ENCODE results near the gene RNASEH1. TPM values are rescaled to one million over a fixed set of nuclear protein-coding genes. Genes with fewer than 3 reads are reported as not detected.

RNASEH1 gene
- 36.1 and 45.0 TPM in 2 replicates for total RNA-seq

GRCh38 chr2:3558205-3559014 lies at the start of gene RNASEH1:
Gene RNASEH1 (minus strand): TSS chr2:3558333. CDS start chr2:3558260, 73 bp downstream.

GRCh38 chr2:3594493-3595281 lies 36.6 kb upstream of the RNASEH1 start, which contains the start of gene COLEC11:
Gene COLEC11 (plus strand): TSS chr2:3595112. CDS start chr2:3604341, 9,229 bp downstream.

GRCh38 chr2:3519255-3520205 lies 38.6 kb downstream of the RNASEH1 start, which contains the start of gene ADI1:
Gene ADI1 (minus strand): TSS chr2:3519531. CDS start chr2:3519487, 44 bp downstream.

Other genes starting within 250 kb of the RNASEH1 start
- 26.8 and 35.9 TPM in 2 replicates for gene EIPR1, start 180.5 kb downstream of the RNASEH1 start, total RNA-seq
- 64.2 and 72.4 TPM in 2 replicates for gene TRAPPC12, start 178.6 kb downstream of the RNASEH1 start, total RNA-seq
- gene ADI1, start 38.8 kb downstream of the RNASEH1 start, total RNA-seq = 68.0 and 68.4 TPM in 2 replicates
- 1,169 and 1,182 TPM in 2 replicates for gene RPS7, start 16.9 kb upstream of the RNASEH1 start, total RNA-seq
- 0.31 and 0.92 TPM in 2 replicates for gene COLEC11, start 36.8 kb upstream of the RNASEH1 start, total RNA-seq
- gene ALLC, start 99.9 kb upstream of the RNASEH1 start, total RNA-seq = not detected in 2 replicates
- not detected in 2 replicates for gene DCDC2C, start 145.2 kb upstream of the RNASEH1 start, total RNA-seq